ENCODE measurements around the gene ABLIM2.

DNA sequence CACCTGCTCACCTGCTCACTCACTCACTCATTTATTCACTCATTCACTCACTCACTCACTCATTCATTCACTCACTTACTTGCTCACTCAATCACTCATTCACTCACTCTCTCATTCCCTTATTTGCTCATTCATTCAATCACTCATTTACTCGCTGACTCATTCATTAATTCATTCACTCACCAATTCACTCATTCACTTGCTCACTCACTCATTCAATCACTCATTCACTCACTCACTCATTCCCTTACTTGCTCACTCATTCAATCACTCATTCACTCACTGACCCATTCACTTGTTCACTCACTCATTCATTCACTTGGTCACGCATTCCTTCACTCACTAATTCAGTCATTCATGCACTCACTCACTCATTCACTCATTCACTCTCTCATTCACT is 130.2 kb downstream of the ABLIM2 start:
- TF ChIP-seq, protein P1, sequence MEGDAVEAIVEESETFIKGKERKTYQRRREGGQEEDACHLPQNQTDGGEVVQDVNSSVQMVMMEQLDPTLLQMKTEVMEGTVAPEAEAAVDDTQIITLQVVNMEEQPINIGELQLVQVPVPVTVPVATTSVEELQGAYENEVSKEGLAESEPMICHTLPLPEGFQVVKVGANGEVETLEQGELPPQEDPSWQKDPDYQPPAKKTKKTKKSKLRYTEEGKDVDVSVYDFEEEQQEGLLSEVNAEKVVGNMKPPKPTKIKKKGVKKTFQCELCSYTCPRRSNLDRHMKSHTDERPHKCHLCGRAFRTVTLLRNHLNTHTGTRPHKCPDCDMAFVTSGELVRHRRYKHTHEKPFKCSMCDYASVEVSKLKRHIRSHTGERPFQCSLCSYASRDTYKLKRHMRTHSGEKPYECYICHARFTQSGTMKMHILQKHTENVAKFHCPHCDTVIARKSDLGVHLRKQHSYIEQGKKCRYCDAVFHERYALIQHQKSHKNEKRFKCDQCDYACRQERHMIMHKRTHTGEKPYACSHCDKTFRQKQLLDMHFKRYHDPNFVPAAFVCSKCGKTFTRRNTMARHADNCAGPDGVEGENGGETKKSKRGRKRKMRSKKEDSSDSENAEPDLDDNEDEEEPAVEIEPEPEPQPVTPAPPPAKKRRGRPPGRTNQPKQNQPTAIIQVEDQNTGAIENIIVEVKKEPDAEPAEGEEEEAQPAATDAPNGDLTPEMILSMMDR (IDR thresholded peaks at IDR 0.05) = no peak
- TF ChIP-seq, protein P2, sequence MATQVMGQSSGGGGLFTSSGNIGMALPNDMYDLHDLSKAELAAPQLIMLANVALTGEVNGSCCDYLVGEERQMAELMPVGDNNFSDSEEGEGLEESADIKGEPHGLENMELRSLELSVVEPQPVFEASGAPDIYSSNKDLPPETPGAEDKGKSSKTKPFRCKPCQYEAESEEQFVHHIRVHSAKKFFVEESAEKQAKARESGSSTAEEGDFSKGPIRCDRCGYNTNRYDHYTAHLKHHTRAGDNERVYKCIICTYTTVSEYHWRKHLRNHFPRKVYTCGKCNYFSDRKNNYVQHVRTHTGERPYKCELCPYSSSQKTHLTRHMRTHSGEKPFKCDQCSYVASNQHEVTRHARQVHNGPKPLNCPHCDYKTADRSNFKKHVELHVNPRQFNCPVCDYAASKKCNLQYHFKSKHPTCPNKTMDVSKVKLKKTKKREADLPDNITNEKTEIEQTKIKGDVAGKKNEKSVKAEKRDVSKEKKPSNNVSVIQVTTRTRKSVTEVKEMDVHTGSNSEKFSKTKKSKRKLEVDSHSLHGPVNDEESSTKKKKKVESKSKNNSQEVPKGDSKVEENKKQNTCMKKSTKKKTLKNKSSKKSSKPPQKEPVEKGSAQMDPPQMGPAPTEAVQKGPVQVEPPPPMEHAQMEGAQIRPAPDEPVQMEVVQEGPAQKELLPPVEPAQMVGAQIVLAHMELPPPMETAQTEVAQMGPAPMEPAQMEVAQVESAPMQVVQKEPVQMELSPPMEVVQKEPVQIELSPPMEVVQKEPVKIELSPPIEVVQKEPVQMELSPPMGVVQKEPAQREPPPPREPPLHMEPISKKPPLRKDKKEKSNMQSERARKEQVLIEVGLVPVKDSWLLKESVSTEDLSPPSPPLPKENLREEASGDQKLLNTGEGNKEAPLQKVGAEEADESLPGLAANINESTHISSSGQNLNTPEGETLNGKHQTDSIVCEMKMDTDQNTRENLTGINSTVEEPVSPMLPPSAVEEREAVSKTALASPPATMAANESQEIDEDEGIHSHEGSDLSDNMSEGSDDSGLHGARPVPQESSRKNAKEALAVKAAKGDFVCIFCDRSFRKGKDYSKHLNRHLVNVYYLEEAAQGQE (IDR thresholded peaks at IDR 0.05) = no peak
- TF ChIP-seq, protein P3, sequence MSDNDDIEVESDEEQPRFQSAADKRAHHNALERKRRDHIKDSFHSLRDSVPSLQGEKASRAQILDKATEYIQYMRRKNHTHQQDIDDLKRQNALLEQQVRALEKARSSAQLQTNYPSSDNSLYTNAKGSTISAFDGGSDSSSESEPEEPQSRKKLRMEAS (IDR thresholded peaks at IDR 0.05) = no peak
- TF ChIP-seq NFE2L2 (conservative IDR thresholded peaks at IDR 0.05; ENCODE audit: low read length) (no peak), MYC (IDR thresholded peaks at IDR 0.05; ENCODE audit: borderline replicate concordance, low read length) (no peak), RAD21 (conservative IDR thresholded peaks at IDR 0.05 in 1 of 2, IDR thresholded peaks at IDR 0.05 in 1 of 2) (no peak), RNF2 (IDR thresholded peaks at IDR 0.05; ENCODE audit: borderline replicate concordance, low read depth) (no peak)
